GM12892 (cell line): ENCODE results near the gene KLHL12.

Source experiments
- POLR2AphosphoS5 ChIP-seq: IDR thresholded peaks from 2 replicates; pipeline ENCODE4 v1.6.1; 2011; ENCODE audit warnings: low read depth, low read length, control low read depth
- TAF1 ChIP-seq: IDR thresholded peaks from 2 replicates; pipeline ENCODE4 v1.6.1; 2011; ENCODE audit warnings: low read depth, mild to moderate bottlenecking, control low read depth, low read length, borderline replicate concordance

GRCh38 chr1:202940561-202940960 is 13.5 kb upstream of the KLHL12 start:
- TF ChIP-seq TAF1 (no peak), POLR2AphosphoS5 (no peak)
